Endothelial cell (in vitro differentiated cells): ENCODE results near the gene ABHD17C. TPM values are rescaled to one million over a fixed set of nuclear protein-coding genes. Genes with fewer than 3 reads are reported as not detected.

ENCODE experiments used
- DNase-seq: peaks from one replicate; pipeline ENCODE4 v3.0.0; 2021; ENCODE audit warnings: low spot score
- H3K27ac Mint-ChIP-seq: one replicate; pipeline ENCODE4 v1.8.0; 2021; ENCODE audit warnings: mixed read lengths, inconsistent platforms; ENCODE audit not compliant: unreplicated experiment
- H3K27me3 Mint-ChIP-seq: one replicate; pipeline ENCODE4 v1.8.0; 2021; ENCODE audit warnings: mild to moderate bottlenecking, moderate library complexity, mixed read lengths, inconsistent platforms; ENCODE audit not compliant: unreplicated experiment
- H3K36me3 Mint-ChIP-seq: one replicate; pipeline ENCODE4 v1.8.0; 2021; ENCODE audit warnings: mild to moderate bottlenecking, low read depth, mixed read lengths, inconsistent platforms; ENCODE audit not compliant: unreplicated experiment
- H3K4me1 Mint-ChIP-seq: one replicate; pipeline ENCODE4 v1.8.0; 2021; ENCODE audit warnings: mild to moderate bottlenecking, mixed read lengths, inconsistent platforms; ENCODE audit not compliant: unreplicated experiment
- H3K4me3 Mint-ChIP-seq: one replicate; pipeline ENCODE4 v1.8.0; 2021; ENCODE audit warnings: mild to moderate bottlenecking, mixed read lengths, inconsistent platforms; ENCODE audit not compliant: unreplicated experiment
- H3K9me3 Mint-ChIP-seq: one replicate; pipeline ENCODE4 v1.8.0; 2021; ENCODE audit warnings: mixed read lengths, inconsistent platforms; ENCODE audit not compliant: unreplicated experiment
- total RNA-seq: library from RNA; stranded (reverse); fragmentation: NEBNext Ultra II Directional; extraction: Animal tissue kit (Norgen Biotek cat#: 25700); gene quantifications from one replicate; pipeline ENCODE4 v1.2.1, GENCODE V29; 2021; ENCODE audit not compliant: unreplicated experiment
- TF ChIP-seq, protein P1 (sequence below): fragments of 200-600 bp; sonication (generic); IDR thresholded peaks from one replicate; pipeline ENCODE4 v1.5.0; 2021; ENCODE audit warnings: antibody characterized with exemption; ENCODE audit not compliant: unreplicated experiment

The ABHD17C gene
- total RNA-seq, 1 donor from 2014 or later = 3.3 TPM

- H3K27me3 Mint-ChIP-seq = peaks cover 2% of the 10 kb centered on the region
- H3K36me3 Mint-ChIP-seq = no peaks in the 10 kb centered on the region
- H3K27ac Mint-ChIP-seq = no peak overlapping the region
- no peak overlapping the region for H3K4me3 Mint-ChIP-seq
- no peaks in the 10 kb centered on the region for H3K9me3 Mint-ChIP-seq
- DNase-seq = no peak
- H3K4me1 Mint-ChIP-seq = peaks cover 8% of the 10 kb centered on the region
- TF ChIP-seq, protein P1, sequence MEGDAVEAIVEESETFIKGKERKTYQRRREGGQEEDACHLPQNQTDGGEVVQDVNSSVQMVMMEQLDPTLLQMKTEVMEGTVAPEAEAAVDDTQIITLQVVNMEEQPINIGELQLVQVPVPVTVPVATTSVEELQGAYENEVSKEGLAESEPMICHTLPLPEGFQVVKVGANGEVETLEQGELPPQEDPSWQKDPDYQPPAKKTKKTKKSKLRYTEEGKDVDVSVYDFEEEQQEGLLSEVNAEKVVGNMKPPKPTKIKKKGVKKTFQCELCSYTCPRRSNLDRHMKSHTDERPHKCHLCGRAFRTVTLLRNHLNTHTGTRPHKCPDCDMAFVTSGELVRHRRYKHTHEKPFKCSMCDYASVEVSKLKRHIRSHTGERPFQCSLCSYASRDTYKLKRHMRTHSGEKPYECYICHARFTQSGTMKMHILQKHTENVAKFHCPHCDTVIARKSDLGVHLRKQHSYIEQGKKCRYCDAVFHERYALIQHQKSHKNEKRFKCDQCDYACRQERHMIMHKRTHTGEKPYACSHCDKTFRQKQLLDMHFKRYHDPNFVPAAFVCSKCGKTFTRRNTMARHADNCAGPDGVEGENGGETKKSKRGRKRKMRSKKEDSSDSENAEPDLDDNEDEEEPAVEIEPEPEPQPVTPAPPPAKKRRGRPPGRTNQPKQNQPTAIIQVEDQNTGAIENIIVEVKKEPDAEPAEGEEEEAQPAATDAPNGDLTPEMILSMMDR = no peak
Measured at GRCh38 chr15:80701676-80702311, 6.7 kb downstream of the ABHD17C start.

DNA sequence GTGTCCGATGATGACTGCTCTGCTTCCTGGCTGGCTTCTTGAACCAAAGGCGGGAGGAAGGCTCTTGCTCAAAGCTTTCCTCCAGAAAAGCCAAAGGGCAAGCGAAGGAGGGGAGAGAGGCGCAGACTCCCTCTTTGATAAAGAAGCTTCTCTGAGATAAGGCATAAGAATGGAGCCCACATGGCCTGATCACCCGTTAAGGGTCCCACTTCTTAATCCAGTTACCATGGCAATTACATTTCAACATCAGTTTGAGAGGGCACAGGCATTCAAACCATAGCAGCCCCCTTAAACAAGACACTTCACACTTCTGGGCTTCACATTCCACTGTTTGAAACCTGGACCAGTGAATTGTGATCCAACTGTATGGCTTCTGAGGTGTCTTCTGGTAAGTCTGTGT, 8.0 kb downstream of the ABHD17C start:
- Mint-ChIP-seq H3K4me3 (no peak overlapping the region), H3K4me1 (peaks cover 6% of the 10 kb centered on the region), H3K27me3 (peaks cover 2% of the 10 kb centered on the region), H3K27ac (no peak overlapping the region), H3K36me3 (no peaks in the 10 kb centered on the region), H3K9me3 (no peaks in the 10 kb centered on the region)
- no peak for DNase-seq
- TF ChIP-seq, protein P1 = no peak

GRCh38 chr15:80703965-80704364, 8.9 kb downstream of the ABHD17C start:
- TF ChIP-seq, protein P1 = no peak
- no peak for DNase-seq
- Mint-ChIP-seq H3K36me3 (no peaks in the 10 kb centered on the region), H3K27me3 (peaks cover 4% of the 10 kb centered on the region), H3K4me1 (peaks cover 6% of the 10 kb centered on the region), H3K27ac (no peak overlapping the region), H3K9me3 (no peaks in the 10 kb centered on the region), H3K4me3 (no peak overlapping the region)

DNA sequence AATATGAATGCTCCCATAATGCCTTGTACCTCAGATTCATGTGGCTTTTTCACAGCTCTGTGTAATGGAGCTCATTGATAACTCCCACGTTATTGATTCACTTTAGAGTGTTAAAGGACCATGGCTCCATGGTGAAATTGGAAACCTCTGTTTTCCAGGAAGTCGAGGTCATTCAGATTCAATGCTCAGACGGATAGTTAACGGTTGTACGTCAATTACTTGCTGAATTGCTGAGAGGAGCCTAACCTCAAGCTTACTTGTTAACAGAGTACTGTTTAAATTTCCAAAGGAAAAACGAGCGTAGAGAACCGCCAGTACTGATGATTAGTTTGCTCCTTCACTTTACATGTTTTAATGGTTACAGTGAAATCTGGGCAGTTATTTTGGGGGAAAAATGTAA, 11.1 kb downstream of the ABHD17C start:
- H3K36me3 Mint-ChIP-seq = no peaks in the 10 kb centered on the region
- no peak overlapping the region for H3K4me3 Mint-ChIP-seq
- H3K9me3 Mint-ChIP-seq = no peaks in the 10 kb centered on the region
- no peak overlapping the region for H3K27ac Mint-ChIP-seq
- no peak for DNase-seq
- TF ChIP-seq, protein P1 = no peak
- peaks cover 4% of the 10 kb centered on the region for H3K27me3 Mint-ChIP-seq
- H3K4me1 Mint-ChIP-seq = peaks cover 6% of the 10 kb centered on the region

- no peak overlapping the region for H3K27ac Mint-ChIP-seq
- DNase-seq = no peak
- H3K9me3 Mint-ChIP-seq = no peaks in the 10 kb centered on the region
- TF ChIP-seq, protein P1 = no peak
- H3K4me1 Mint-ChIP-seq = peaks cover 6% of the 10 kb centered on the region
- H3K36me3 Mint-ChIP-seq = no peaks in the 10 kb centered on the region
- peaks cover 4% of the 10 kb centered on the region for H3K27me3 Mint-ChIP-seq
- H3K4me3 Mint-ChIP-seq = no peak overlapping the region
Measured at GRCh38 chr15:80709542-80709941, 14.4 kb downstream of the ABHD17C start.
